K562 (cell line): ENCODE data around the gene MED13L. TPM values are rescaled to one million over a fixed set of nuclear protein-coding genes. Genes with fewer than 3 reads are reported as not detected.
A peak's percentile ranks its signal among the peaks of the same experiment; 100 is the strongest.

Experiments used
- ATAC-seq: fragments of 200-7000 bp; cut with Tn5 transposase; 3 replicates; pipeline ENCODE4 v1.9.1; 2020; ENCODE audit warnings: moderate library complexity
- BruUV-seq: library from RNA; stranded (reverse); fragments of 400-500 nt; replicated peaks from 2 replicates; lab custom pipeline; 2021; lab: Mats Ljungman, UMichigan
- CTCF ChIA-PET: fragments of 300-600 bp; formaldehyde crosslinking; extraction: SDS; loops from one replicate; lab custom pipeline; 2021; ENCODE audit warnings: low intra/inter-chr PET ratio; lab: Yijun Ruan, JAX
- POLR2A ChIA-PET: fragments of 300-600, 350-650 bp; sonication (Branson Sonifier 250); formaldehyde crosslinking; extraction: SDS; loops from one replicate; lab custom pipeline; 2021; ENCODE audit warnings: antibody characterized with exemption, inconsistent platforms; lab: Yijun Ruan, JAX
- DNase-seq, 4 experiments: peaks; one replicate each; pipeline versions ENCODE4 v3.0.0 to v3.0.0-alpha.2; 2011 to 2018; ENCODE audit warnings: low spot score in 3 of 4, mixed read lengths in 3 of 4; ENCODE audit errors: extremely low read depth in 1 of 4
- FAIRE-seq: peaks from 2 replicates; lab custom pipeline; 2011; peaks lifted over from hg19 to GRCh38; lab: Jason Lieb, UNC
- H2AFZ ChIP-seq: 2 replicates; pipeline ENCODE4 v1.6.0; 2011; ENCODE audit warnings: low read depth, low read length, control low read depth, inconsistent platforms
- H3K27ac ChIP-seq: fragments of 200-600 bp; 3 replicates; pipeline ENCODE4 v1.8.0; 2011; ENCODE audit warnings: low read depth, mild to moderate bottlenecking, control low read depth, inconsistent platforms, low read length, moderate library complexity, mixed read lengths; ENCODE audit errors: extremely low read depth
- H3K27me3 ChIP-seq, 2 experiments: fragments of 300-600 bp in 1 of 2; 2 replicates in 1 of 2; 3 replicates in 1 of 2; pipeline versions ENCODE4 v1.6.0 to v1.8.0; 2011; ENCODE audit warnings: inconsistent platforms in 2 of 2, low read length in 2 of 2, mild to moderate bottlenecking in 1 of 2, mixed read lengths in 1 of 2, moderate library complexity in 1 of 2; ENCODE audit not compliant: control insufficient read depth in 2 of 2, insufficient read depth in 2 of 2
- H3K36me3 ChIP-seq: fragments of 300-600 bp; 3 replicates; pipeline ENCODE4 v1.8.0; 2011; ENCODE audit warnings: mild to moderate bottlenecking, low read length, inconsistent platforms; ENCODE audit not compliant: control insufficient read depth, insufficient read depth
- H3K4me1 ChIP-seq, 2 experiments: fragments of 200-600 bp in 1 of 2; replicated peaks in 1 of 2; 2 replicates in 1 of 2; 3 replicates in 1 of 2; pipeline versions ENCODE4 v1.5.1 to v1.8.0; 2011; ENCODE audit warnings: inconsistent platforms in 2 of 2, low read length in 2 of 2, mild to moderate bottlenecking in 1 of 2, mixed read lengths in 1 of 2, moderate library complexity in 1 of 2; ENCODE audit not compliant: control insufficient read depth in 2 of 2, insufficient read depth in 2 of 2
- H3K4me2 ChIP-seq: 2 replicates; pipeline ENCODE4 v1.6.1; 2011; ENCODE audit warnings: low read length, control low read depth, inconsistent platforms, mixed read lengths; ENCODE audit not compliant: insufficient read depth
- H3K4me3 ChIP-seq: fragments of 200-600 bp; sonication (generic), shearing (Covaris generic); 2 replicates; pipeline ENCODE4 v1.5.1; 2016; ENCODE audit warnings: control low read depth, inconsistent platforms
- H3K79me2 ChIP-seq: fragments of 200-600 bp; 3 replicates; pipeline ENCODE4 v1.8.0; 2011; ENCODE audit warnings: low read length, inconsistent platforms; ENCODE audit not compliant: control insufficient read depth, insufficient read depth
- H3K9ac ChIP-seq, 2 experiments: 2 replicates each; pipeline versions ENCODE4 v1.6.0 to v1.6.1; 2011; ENCODE audit warnings: low read depth in 2 of 2, low read length in 2 of 2, control low read depth in 1 of 2, inconsistent platforms in 1 of 2, mild to moderate bottlenecking in 1 of 2, mixed read lengths in 1 of 2; ENCODE audit not compliant: insufficient read depth in 1 of 2
- H3K9me1 ChIP-seq: one replicate; pipeline ENCODE4 v1.6.0; 2011; ENCODE audit warnings: inconsistent platforms, mild to moderate bottlenecking, low read length, moderate library complexity; ENCODE audit not compliant: control insufficient read depth, insufficient read depth
- H3K9me3 ChIP-seq: replicated peaks from 2 replicates; pipeline ENCODE4 v1.5.1; 2011; ENCODE audit warnings: low read depth, low read length, inconsistent platforms; ENCODE audit not compliant: control insufficient read depth, insufficient read depth
- H4K20me1 ChIP-seq: replicated peaks from 2 replicates; pipeline ENCODE4 v1.6.1; 2011; ENCODE audit warnings: low read length, inconsistent platforms, mixed read lengths; ENCODE audit not compliant: control insufficient read depth, insufficient read depth
- ATF3 ChIP-seq, 2 experiments: fragments of 450-650 bp in 1 of 2; sonication (generic) in 1 of 2; formaldehyde crosslinking in 1 of 2; IDR thresholded peaks in 1 of 2; conservative IDR thresholded peaks in 1 of 2; 2 replicates each; pipeline versions ENCODE4 v1.6.1 to v1.8.1; 2016 to 2023; ENCODE audit warnings: mild to moderate bottlenecking in 2 of 2, moderate library complexity in 2 of 2, inconsistent platforms in 1 of 2, missing genetic modification reagents in 1 of 2
- BCL6 ChIP-seq: fragments of 250-450 bp; sonication (Bioruptor Pico); IDR thresholded peaks from 2 replicates; pipeline ENCODE4 v1.4.0; 2020
- CEBPB ChIP-seq: fragments of 450-650 bp; IDR thresholded peaks from 2 replicates; pipeline ENCODE4 v1.6.1; 2016; ENCODE audit warnings: missing genetic modification characterization, missing compliant biosample characterization
- EP400 ChIP-seq: fragments of 450-650 bp; IDR thresholded peaks from 2 replicates; pipeline ENCODE4 v1.6.1; 2017; ENCODE audit warnings: antibody characterized with exemption, mild to moderate bottlenecking, moderate library complexity
- JUND ChIP-seq, 2 experiments: IDR thresholded peaks; 2 replicates in 1 of 2; 3 replicates in 1 of 2; pipeline ENCODE4 v1.6.1; 2011; ENCODE audit warnings: borderline replicate concordance in 2 of 2, low read depth in 2 of 2, low read length in 2 of 2, improper control_type of control experiment in 1 of 2, missing biosample characterization in 1 of 2, missing genetic modification characterization in 1 of 2, missing genetic modification reagents in 1 of 2
- MYC ChIP-seq, 2 experiments: fragments of 250-450 bp in 1 of 2; sonication (Bioruptor Pico) in 1 of 2; IDR thresholded peaks; 2 replicates each; pipeline versions ENCODE4 v1.5.1 to v1.6.1; 2012 to 2021; ENCODE audit warnings: low read depth in 2 of 2, borderline replicate concordance in 1 of 2, improper control_type of control experiment in 1 of 2, low read length in 1 of 2, mild to moderate bottlenecking in 1 of 2, moderate library complexity in 1 of 2
- RAD51 ChIP-seq: fragments of 450-650 bp; IDR thresholded peaks from 2 replicates; pipeline ENCODE4 v1.7.1; 2016; ENCODE audit warnings: low read depth, mild to moderate bottlenecking, borderline replicate concordance
- RFX5 ChIP-seq: IDR thresholded peaks from 2 replicates; pipeline ENCODE4 v1.6.1; 2011; ENCODE audit warnings: low read depth, mild to moderate bottlenecking, improper control_type of control experiment, low read length
- SREBF2 ChIP-seq: sonication (generic); formaldehyde crosslinking; IDR thresholded peaks from 2 replicates; pipeline ENCODE4 v1.4.0; 2020; ENCODE audit warnings: mild to moderate bottlenecking, missing genetic modification reagents
- ZNF398 ChIP-seq: fragments of 250-450 bp; sonication (Bioruptor Pico); IDR thresholded peaks from 2 replicates; pipeline ENCODE4 v1.8.0; 2021; ENCODE audit warnings: moderate library complexity, mild to moderate bottlenecking, inconsistent platforms
- ZNF583 ChIP-seq: fragments of 250-450 bp; sonication (Bioruptor Pico); IDR thresholded peaks from 2 replicates; pipeline ENCODE4 v1.4.0; 2020
- WGBS: fragments of 100-300 bp; shearing (Covaris generic); methylation state at CpG from one replicate; pipeline ENCODE4 v1.1.6; 2016; ENCODE audit warnings: low coverage, mixed read lengths; ENCODE audit not compliant: insufficient coverage; ENCODE audit errors: missing lambda C conversion rate; 5-methylcytosine and 5-hydroxymethylcytosine counted together
- in situ Hi-C: fragments of 300-500 bp; cut with MboI; formaldehyde crosslinking; loops from 4 replicates; pipeline ENCODE4 v1.15.0; 2018; ENCODE audit warnings: inconsistent platforms, mixed read lengths
- intact Hi-C: fragments of 100-400 bp; cut with micrococcal nuclease; formaldehyde crosslinking; loops from 2 replicates; pipeline ENCODE4 v1.14.2; 2022
- polyA plus RNA-seq, 8 experiments: library from polyadenylated mRNA; depleted of rRNA in 4 of 8; stranded (reverse) in 5 of 8; unstranded in 3 of 8; fragments of >200 nt; fragmentation: Nextera tagmentation in 2 of 8; fragmentation: Illumina TruSeq in 1 of 8; extraction: Ambion mirVana in 2 of 8; extraction: Trizol in 1 of 8; gene quantifications; 2 replicates each; pipeline versions ENCODE4 v1.2.1 to v1.2.3, GENCODE V29; 2011 to 2014; ENCODE audit warnings: inconsistent platforms in 1 of 8, missing spikeins in 1 of 8
- total RNA-seq, 7 experiments: library from RNA; depleted of rRNA in 6 of 7; stranded (reverse); fragments of >200 nt in 6 of 7; fragmentation: Illumina TruSeq in 2 of 7; extraction: Trizol in 2 of 7; gene quantifications; 2 replicates each; pipeline versions ENCODE4 v1.2.1 to v1.2.3, GENCODE V29; 2011 to 2021; ENCODE audit warnings: low replicate concordance in 1 of 7

The MED13L gene
- total and polyA plus RNA-seq, 9 of the 15 experiments (the other 6 are each of a cell fraction or from before 2014, with no cell fraction given), result 13.4 to 90.3 (median 36.9) TPM

GRCh38 chr12:116303929-116304328, 26.4 kb upstream of the MED13L start:
- Histone ChIP-seq H4K20me1 (no peaks in the 10 kb centered on the region), H3K27me3 (no peaks in the 10 kb centered on the region), H3K4me1 (peaks cover 4 to 7% of the 10 kb centered on the region in 2 experiments; a peak in 2 of 5 replicates)
- peak; percentile 45 for ATAC-seq
- ChIA-PET CTCF (no interaction called here), POLR2A (interaction anchor here (0.6 to 1.8 kb wide), 5 partner anchors 9 to 623 kb away, joined by 3 to 9 read pairs (median 3); no protein-coding TSS in a partner anchor)
- no TSS peak for BruUV-seq
- peak; percentile 75 for TF ChIP-seq CEBPB (tag)
- TF ChIP-seq SREBF2 (CRISPR knock-in tag), result no peak
- TF ChIP-seq, all 486 proteins: peak for 1
- Histone ChIP-seq H3K27ac (no peak overlapping the region), H3K9ac (no peak overlapping the region; a peak in 1 of 4 replicates), H3K9me1 (no peaks in the 10 kb centered on the region), H3K9me3 (no peaks in the 10 kb centered on the region), H3K36me3 (no peaks in the 10 kb centered on the region), H2AFZ (peak overlapping the region; percentile 44; the same call in 1 of the 2 replicates), H3K4me3 (no peak overlapping the region), H3K4me2 (no peak overlapping the region), H3K79me2 (no peaks in the 10 kb centered on the region)
- no peak for DNase-seq
- intact Hi-C loops (no loop called here), in situ Hi-C loops (no loop called here)
- WGBS, result 47% methylated on average over 2 of the region's 2 CpGs
- FAIRE-seq, result peak; percentile 52

GRCh38 chr12:116303066-116303465, 25.6 kb upstream of the MED13L start:
- Histone ChIP-seq H3K9ac (no peak overlapping the region), H3K27me3 (no peaks in the 10 kb centered on the region), H2AFZ (peak overlapping the region; percentile 56), H3K79me2 (no peaks in the 10 kb centered on the region), H3K9me1 (no peaks in the 10 kb centered on the region), H3K4me3 (no peak overlapping the region), H3K36me3 (no peaks in the 10 kb centered on the region), H3K27ac (no peak overlapping the region), H3K4me1 (peaks cover 4 to 7% of the 10 kb centered on the region in 2 experiments; a peak in 2 of 5 replicates), H3K9me3 (no peaks in the 10 kb centered on the region), H3K4me2 (no peak overlapping the region), H4K20me1 (no peaks in the 10 kb centered on the region)
- no TSS peak for BruUV-seq
- ChIA-PET CTCF (no interaction called here), POLR2A (interaction anchor here (0.5 to 1.8 kb wide), 9 partner anchors 9 to 622 kb away, joined by 3 to 9 read pairs (median 3); partner anchors contain the start of gene MAP1LC3B2)
- DNase-seq (peak in 1 of 4 experiments; percentile 47), ATAC-seq (peak; percentile 90), FAIRE-seq (peak; percentile 44)
- intact Hi-C loops (no loop called here), in situ Hi-C loops (no loop called here)
- WGBS, result 33% methylated on average over 4 of the region's 4 CpGs
- TF ChIP-seq ZNF398 (CRISPR knock-in tag) (no peak), MYC (IDR thresholded peaks at IDR 0.05; ENCODE audit: low read depth, low read length) (peak; percentile 10; the same call in 1 of the 2 replicates), MYC (CRISPR knock-in tag; IDR thresholded peaks at IDR 0.05; ENCODE audit: borderline replicate concordance, low read depth) (no peak), JUND (IDR thresholded peaks at IDR 0.05; ENCODE audit: borderline replicate concordance, low read depth, low read length) (0 out of 2 replicates have a peak, but pooled peaks have one; percentile 52), JUND (tag; IDR thresholded peaks at IDR 0.05; ENCODE audit: borderline replicate concordance, low read depth, low read length) (no peak; the same call in 2 of the 3 replicates), ATF3 (IDR thresholded peaks at IDR 0.05) (peak; percentile 83), ATF3 (CRISPR knock-in tag; conservative IDR thresholded peaks at IDR 0.05) (no peak), ZNF583 (CRISPR knock-in tag) (no peak), RAD51 (no peak), BCL6 (no peak), RFX5 (no peak), EP400 (peak; percentile 18; the same call in 1 of the 2 replicates)
